COLO829 (cell line): ENCODE data around the gene LRMDA.

Source experiments
- DNase-seq: peaks from one replicate; pipeline ENCODE4 v3.0.0; 2012; ENCODE audit warnings: low spot score

LRMDA gene

DNA sequence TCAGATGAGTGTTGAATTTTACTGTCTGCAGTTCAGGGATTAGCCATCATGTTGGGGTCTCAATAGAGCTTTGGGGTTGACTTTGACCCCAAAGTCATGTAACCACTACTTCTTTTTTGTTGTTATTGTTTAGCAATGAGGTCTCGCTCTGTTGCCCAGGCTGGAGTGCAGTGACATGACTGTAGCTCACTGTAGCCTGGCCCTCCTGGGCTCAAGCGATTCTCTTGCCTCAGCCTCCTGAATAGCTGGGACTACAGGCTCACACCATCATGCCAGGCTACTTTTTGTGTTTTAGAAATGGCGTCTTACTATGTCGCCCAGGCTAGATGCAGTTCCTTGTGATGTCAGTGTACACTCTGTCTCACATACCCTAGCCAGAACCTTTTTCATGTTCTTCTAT, 598.4 kb downstream of the LRMDA start:
- DNase-seq: no peak

DNA sequence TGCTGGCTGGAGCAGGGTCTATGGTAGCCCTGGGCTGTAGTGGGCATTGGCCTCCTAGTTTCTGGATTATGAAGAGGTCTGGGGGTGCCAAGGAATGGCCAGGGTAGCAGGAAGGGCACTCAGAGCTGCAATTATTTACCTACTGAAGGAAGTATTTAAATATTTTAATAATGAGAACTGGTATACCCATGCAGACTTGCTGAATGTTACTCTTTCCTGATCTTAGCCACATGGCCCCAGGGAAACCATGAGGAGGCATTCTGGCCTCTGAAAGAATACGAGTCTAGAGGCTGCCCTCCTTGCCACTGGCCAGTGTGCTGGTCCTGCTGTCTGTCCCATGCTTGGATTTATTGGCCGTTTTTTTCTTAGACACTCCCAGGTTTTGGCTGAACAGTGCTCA, 599.7 kb downstream of the LRMDA start:
- no peak for DNase-seq

DNA sequence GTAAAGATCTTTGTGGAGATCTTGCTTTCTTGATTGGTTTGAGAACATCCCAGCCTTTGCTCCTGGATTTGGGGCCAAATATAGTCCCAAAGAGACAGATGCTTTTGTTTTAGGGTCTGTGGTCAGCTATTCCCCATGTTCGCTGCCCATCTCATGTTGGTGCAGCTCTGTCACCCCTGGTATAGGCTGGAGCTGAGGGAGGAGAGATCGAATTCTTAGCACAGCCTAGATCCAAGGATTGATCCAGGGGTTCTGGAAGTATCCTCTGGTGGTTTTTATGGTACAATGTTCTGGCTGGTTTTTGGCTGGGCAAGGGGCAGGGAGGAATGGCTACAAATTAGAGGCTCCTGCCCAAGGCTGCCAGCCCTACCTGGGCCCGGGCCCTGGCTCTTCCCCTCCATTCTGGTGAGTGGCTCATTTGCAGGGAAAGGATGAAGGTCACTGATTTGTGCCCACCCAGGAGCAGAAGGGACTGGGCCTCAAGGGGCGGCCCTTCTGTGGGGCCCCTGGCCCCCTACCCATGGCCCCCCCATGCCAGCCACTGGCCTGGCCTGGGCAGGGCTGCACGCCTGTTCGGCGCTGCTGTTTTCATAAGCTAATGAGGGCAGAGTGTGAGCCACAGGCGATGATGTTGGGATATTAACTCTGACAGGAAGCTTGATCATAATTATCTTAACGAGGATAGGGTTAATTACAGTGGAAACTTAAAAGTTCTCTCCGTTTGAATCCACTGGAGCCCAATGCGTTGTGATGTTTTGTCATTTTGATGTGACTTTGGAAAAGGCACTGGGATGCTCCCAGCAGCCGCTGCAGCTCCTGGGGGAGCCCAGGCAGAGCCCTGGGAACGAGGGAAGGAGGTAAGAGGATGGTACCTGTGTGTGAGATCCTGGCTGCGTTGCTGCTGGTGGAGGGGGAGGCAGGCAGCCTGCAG, 600.6 kb downstream of the LRMDA start:
- DNase-seq: no peak

DNA sequence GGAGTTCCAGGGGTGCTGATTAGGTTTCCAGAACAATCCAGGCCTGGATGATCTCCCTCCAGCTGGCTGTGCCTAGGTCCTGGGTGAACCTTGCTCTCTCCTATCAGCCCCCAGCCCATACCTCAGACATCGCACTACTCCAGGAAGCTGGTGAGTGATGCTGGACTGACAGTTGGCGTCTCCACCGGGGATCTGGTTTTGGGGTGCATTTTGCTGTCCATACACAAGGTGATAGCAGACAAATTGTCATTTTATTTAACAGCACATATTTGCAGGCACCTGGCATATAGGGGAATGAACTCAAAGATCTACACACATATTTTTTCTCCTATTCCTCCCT, 601.2 kb downstream of the LRMDA start:
- no peak for DNase-seq

DNA sequence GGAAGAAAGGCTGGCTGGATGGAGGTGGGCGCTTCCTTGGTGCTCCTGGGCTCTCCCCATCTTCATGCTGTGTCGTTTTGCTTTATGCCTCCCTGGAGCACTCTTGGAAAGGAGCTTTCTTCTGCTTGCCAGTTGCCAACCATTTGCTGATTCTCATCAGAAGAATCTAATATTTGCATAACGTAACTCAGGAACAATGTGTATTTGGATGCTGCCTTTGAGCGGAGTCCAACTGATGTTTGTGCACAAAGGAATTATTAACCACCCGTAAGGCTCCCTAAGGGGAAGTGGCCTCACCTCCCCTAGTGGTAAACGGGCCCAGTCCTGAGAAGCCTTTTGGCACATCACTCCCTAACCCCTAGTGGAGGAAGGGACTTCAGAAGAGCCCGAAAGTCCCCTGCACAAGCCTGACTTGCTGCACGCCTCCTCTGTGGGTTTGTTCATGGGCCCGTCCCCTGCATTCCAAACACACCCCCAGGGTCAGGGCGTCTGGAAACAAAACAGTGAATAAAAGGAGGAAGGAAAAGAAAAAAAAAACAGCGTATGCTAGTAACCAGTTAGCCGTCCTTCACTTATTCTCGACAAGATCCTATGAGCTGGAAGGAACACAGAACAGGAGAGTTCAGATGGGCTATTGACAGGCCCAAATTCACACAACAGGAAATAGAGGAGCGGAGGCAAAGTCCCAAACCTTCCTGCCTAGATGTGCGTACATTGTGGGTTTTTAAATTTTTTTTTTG, 602.2 kb downstream of the LRMDA start:
- no peak for DNase-seq

DNA sequence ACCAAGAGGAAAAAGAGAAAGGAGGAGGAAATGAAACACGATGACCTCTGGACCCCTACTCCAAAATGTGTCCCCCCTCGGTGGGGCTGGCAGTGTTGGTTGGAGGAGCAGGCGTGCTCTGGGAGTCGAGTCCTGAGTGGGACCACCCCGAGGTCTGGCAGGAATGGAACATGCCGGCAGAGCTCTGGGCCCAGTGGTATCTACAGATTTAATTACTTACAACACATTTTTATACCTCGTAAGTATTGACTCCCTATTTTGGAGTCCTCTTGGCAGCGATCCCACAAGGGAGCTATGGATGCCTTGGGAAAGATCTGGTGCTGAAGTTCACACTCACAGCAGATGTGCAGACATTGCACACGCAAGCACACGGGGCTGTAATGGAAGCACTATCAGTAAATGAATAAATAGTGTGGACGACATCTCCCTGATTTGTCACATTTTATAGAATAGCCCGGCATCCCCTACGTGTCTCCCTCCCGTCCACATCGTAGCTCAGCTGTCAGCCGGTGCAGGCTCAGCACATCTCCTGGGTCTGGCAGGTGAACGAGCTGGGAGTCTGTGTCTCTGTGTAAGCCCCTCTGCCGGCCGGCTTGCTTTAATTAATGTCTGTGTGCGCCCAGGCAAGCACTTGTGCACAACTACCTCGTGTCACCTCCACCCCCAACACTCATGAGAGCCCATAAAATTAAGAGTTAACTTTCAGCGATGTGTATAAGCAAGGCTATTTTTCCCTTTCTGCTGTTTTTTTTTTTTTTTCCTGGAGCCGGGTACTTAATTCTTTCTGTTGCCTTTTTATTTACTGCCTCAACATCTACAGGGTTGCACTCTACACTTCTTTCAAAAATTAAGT, 603.2 kb downstream of the LRMDA start:
- no peak for DNase-seq

DNA sequence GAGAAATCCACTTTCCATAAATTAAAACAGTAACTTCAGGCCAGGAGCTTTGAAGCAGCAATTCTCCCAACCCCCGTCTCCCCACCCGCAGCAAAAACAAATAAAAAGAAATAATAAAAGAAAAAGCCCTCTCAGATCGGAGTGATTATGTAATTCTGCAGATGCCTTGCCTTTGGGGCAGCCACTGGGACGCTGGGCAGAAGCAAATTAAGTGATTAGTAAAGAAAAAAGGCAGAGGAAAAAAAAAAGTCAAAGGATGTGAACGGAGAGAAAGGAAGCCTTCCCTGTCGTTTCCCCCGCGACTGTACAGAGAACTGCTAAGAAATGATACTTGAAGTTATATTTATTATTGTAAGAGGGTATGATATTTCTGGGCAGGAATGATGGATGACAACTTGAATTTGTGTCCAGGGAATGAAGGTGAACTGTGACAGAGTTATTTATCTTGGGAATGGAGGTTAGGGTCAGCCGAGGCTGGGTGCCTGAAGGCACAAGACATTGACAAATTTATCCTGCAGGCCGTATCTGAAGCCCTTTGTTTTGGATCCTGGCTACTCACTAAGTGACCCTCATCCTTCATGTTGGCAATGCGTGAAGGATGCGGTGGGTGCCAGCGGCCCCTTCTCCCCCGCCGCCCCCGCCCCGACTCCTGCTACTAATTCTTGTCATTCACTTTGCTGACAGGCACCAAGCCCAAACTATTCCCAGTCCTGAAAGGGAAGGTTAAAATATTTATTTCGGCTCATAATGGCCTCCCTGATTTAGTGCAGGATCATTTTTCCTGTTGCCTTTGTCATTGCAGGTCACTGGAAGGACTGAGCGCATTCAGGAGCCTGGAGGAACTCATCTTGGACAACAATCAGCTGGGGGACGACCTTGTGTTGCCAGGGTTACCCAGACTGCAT, 604.0 kb downstream of the LRMDA start:
- no peak for DNase-seq

DNA sequence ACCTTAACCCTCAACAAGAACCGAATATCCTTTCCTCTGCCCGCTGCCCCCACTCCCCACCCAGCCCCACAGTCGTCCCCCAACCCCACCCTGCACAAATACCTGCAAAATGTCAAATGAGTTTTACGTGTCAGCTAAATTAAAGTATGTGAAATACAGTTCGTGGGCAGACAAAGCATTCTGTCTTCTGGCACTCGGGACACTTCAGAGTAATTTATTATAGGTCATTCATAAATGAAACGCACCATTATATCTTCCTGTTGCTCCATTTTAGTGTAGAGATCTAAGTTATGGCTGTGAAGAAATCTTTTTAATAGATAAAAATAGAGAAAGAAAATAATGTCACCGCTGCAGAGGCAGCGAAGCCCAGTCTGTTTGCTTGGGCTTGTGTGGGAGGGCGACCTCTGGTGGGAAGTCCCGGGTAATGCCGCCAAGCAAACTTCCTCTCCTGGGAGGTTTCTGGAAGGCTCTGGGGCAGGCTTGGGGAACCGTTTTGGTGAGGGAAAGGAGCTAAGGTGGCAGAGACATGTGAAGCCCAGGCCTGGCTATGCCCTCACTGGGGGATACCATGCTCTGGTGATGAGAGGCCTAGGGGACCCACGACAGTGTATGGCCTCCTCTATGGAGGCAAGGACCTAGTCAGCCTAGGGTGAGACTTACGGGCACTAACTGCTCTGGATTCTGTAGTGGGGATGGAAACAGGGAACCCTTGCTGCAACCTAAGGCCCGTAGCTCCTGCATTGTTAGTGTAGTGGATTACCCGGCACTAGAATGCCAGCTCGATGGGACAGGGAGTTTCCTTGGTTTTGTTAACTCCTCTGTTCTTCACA, 604.9 kb downstream of the LRMDA start:
- peak; percentile 32 for DNase-seq

DNA sequence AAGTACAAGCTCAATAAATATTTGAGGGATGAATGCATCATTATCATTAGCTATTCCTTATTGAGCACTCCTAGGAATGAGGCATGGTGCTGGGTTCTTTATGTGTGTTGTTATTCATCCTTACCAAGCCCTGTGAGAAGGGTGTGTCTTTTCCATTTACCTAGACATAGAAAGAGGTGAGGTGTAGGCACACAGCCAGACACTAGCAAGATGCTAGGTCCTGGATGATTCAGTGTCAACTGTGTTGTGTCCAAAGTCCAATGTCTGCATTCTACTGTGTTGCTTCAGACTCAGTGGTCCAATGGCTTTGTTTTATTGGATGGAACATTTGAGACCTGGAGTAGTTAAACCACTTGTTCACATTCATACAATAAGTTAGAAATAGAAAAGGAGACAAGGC, 605.5 kb downstream of the LRMDA start:
- no peak for DNase-seq

DNA sequence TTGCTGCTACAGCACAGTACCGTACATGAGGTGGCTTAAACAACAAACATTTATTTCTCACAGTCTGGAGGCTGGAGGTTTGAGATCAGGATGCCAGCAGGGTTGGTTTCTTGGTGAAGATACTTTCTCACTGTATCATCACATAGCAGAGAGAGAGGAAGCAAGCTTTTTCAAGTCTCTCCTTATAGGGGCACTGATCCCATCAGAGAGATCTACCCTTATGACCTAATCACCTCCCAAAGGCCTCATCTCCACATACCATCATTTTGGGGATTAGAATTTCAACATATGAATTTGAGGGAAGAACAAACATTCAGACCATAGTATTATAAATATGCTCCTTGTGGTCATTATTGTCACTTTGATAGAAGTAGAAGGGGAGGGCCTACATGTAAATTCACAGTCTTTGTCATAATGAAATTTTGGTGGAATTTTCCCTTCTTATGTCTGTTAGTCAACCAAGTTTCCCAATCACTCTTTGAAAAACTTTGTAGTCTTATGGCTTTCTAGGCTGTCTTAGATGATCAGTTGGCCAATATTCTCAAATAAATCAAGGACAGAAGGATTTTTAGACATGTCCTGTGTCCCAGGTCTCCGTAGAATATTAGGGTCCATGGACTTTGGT, 606.2 kb downstream of the LRMDA start:
- no peak for DNase-seq

DNA sequence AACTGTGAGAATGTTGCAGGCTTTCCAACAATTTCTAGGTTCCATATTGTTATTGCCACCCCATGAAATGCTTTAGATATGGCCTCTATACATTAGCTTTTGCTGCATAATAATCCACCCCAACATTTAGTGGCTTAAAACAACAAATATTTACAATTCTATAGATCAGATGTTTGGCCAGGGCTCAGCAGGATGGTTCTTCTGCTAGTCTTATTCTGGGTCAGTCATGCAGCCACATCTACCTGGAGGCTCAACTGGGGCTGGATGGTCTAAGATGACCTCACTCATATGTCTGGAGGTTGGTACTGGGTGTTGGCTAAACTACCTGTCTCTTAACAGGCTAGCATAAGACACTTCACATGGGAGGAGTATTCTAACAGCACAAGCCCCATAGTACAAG, 607.3 kb downstream of the LRMDA start:
- no peak for DNase-seq

DNA sequence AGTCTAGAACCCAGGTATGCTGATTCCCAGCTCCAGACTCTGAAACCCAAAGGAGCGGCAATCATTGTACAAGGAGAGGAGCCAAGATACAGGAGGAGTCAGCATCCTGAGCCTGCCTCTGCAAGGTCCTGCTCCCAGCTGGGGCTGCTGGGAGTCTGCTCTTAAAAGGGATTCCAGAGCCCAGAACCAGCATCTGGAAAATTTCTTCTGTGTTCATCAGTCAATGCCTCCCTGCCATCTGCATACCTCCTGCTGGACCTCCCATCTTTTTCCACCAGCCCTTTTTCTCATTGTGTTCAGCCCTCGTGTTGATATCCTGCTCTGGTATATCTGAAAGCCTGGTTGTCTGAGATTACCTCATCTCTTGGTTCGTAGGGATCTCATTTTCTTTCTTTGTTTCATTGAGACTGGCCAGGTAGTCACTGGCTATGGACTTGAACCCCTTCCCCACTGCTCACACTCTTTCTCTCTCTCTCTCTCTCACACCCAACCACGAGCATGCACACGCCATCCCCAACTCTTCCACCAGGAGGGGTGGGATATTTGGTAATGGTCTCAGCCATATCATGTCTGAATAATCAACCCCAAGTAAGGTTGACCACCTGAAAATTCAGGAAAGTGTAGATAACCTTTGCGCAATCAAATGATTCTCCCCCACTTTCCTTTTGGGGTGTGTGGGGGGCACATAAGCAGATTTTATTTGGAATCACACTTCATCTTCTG, 608.8 kb downstream of the LRMDA start:
- no peak for DNase-seq

DNA sequence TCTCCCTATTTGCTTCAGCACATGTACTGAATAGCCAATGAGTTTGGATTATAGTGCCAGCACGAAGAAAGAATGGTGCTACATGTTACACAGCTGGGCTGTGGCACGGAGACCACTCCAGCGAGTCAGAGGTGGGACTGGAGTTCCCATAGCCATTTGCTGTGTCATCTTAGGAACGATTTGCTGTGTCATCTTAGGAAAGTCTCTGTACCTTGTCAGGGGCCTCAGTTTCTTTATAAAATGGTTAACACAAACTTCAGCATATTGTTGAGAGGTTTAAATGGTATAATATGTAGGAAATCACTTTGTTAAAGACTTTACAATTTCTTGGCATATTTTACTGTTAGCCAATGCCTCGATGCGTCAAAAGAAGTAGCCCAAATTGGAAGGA, 609.4 kb downstream of the LRMDA start:
- no peak for DNase-seq

DNA sequence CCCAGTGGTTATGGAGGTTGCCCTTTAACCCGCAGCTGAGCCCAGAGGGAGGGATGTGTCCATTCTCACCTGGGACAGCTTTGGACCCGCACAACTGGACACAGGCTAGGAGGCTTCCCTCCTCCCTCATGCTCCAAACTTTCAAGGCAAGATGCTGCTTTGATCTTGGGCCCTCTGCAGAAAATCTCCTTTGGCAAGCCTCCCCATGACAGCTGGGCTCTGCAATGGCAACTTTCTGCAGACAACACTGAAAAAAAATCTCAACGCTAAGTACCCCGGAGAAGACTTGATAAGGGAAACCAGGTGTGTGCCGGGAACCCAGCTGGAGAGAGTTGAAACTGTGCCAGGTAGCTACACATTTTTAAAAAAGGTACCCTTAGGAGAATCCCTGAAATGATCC, 610.1 kb downstream of the LRMDA start:
- no peak for DNase-seq

DNA sequence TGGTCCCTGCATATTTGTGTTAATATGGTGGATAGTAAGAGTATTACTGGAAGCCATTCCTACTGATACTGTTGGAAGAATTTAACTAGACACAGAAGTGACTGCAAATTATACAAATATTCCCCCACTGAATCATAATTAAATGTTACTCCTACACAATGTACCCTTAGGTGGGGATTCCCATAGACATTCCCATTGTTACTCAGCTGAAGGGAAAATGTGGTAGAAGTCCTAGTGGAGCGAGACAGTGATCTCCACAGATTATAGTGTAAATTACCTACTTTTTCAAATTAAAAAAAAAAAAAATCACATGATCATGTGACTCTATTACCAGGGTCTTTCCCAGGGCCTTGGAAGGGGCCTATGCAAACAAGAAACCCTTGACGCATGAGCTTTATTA, 611.8 kb downstream of the LRMDA start:
- no peak for DNase-seq

DNA sequence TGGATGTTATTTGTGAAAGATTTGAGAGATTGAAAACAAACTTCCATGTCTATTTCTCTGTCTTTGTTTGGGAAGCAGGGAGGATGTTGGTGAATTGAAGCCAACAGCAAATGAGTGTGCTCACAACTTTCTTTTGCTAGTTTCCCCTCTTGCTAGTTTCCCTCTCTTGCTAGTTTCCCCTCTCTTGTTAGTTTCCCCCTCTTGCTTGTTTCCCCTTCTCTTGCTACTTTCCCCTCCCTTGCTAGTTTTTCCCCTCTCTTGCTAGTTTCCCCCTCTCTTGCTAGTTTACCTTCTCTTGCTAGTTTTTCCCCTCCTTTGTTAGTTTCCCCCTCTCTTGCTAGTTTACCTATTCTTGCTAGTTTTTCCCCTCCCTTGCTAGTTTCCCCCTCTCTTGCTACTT, 613.3 kb downstream of the LRMDA start:
- no peak for DNase-seq

DNA sequence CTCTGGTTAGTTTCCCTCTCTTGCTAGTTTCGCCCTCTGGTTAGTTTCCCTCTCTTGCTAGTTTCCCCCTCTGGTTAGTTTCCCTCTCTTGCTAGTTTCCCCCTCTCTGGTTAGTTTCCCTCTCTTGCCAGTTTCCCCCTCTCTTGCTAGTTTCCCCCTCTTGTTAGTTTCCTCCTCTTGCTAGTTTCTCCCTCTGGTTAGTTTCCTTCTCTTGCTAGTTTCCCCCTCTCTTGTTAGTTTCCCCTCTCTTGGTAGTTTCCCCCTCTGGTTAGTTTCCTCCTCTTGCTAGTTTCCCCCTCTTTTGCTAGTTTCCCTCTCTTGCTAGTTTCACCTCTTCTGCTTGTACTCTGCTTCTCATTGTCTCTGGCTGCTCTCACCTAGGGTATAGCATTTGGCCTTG, 613.8 kb downstream of the LRMDA start:
- no peak for DNase-seq

DNA sequence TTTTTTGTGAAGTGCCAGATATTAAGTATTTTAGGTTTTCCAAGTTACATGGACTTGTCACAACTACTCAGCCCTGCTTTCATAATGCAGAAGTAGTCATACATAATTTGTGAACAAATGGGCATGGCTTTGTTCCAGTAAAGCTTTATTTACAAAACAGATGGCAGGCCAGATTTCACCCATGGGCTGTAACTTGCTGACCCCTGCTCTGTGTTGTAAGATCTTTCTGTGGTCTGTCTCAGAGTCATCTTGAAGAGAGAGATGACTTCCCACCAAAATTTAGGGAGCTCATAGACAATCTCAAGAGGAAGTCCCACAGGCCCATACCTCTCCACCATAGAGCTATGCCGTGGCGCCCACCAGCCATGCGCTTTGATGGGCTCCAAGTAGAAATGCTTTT, 616.1 kb downstream of the LRMDA start:
- DNase-seq: no peak

DNA sequence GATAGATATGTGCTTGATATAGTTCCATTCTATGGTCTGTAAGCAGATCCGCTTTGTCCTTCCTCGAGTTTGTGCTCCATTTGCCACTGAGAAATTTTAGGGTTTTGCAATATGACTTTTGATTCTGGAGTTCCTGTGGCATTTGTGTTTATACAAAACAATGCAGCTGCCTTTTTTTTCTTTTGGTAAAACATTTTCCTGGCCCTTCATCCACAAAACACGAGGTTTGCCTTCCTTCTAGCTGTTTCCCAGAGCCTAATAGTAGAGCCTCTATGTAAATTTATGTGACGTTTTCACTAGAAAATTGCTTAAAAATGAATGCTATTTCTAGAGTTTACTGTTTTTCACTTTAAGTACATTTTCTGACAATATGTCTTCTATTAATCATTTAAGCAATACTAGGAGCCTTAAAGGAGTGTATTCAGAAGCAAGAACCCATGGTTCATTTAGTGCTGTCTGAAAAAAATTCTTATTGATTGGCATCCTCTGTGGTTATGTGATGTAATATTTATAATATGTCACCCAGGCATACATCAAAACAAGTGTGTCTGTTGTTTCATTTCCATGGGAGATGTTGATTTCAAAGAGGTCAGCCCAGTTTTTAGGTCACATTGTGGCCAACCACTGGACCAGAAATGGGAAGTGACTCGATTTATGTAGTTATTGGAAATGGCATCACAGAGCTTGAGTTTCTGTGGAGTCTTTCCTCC, 618.3 kb downstream of the LRMDA start:
- no peak for DNase-seq
